ENCODE results near the gene GNG7.

DNA sequence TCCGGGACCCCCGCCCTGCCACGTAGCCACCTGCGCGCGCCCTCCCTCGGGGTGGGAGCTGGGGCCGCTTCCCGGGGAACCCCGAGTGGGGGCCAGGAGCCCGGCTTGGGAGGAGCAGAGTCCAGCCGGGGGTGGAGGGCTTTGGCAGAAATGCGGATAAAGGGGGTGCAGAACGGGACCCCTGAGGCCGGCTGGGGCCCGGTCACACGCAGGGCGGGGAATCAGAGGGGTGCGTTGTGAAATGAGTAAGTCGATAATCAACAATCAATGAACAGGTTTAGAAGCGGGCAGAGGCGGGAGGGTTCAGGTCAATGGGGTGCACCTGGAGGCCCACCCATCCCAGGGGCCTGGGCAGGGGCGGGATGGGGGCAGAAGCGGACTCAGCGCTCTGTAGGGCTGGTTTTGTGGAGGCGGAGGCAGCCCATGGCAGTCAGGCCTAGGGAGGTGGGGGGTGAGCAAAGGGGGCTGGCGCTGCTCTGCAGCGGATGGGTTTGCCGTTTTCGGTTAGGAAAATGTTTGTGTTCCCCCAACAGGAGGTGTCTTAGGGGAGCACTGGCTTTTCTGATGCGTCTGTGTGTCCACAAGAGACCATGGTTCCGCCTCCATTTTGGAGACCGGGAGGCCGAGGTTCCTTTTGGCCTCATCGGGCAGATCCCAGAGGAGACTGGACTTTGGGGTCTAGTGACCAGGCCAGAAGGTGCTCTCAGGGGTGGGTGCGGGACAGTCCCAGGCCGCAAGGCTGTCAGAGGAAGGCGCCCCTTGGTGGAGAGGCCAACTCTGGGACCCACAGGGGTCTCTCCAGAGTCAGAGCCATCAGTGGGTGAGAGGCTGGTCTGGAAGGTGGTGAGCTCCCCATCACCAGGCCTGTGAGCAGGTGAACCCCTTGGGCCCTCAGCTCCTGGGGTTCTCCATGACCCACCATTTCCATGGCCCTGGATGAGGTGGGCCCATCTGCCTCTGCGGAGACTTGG is 19.4 kb upstream of the GNG7 start:
- TF ChIP-seq EP300 (IDR thresholded peaks at IDR 0.05; ENCODE audit: borderline replicate concordance in 1 of 2, low read depth in 1 of 2, low read length in 1 of 2) (no peak), CHD2 (IDR thresholded peaks at IDR 0.05; ENCODE audit: low read length, partially characterized antibody) (no peak), RXRA (IDR thresholded peaks at IDR 0.05; ENCODE audit: borderline replicate concordance, low read depth) (no peak)
- TF ChIP-seq, protein P1, sequence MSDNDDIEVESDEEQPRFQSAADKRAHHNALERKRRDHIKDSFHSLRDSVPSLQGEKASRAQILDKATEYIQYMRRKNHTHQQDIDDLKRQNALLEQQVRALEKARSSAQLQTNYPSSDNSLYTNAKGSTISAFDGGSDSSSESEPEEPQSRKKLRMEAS (IDR thresholded peaks at IDR 0.05; ENCODE audit: low read depth) = no peak
